Naive thymus-derived CD4-positive, alpha-beta T cell (primary cell): ENCODE results near the gene COX6B2. TPM values are rescaled to one million over a fixed set of nuclear protein-coding genes. Genes with fewer than 3 reads are reported as not detected.

Experiments
- ATAC-seq: fragments of 150-1000 bp; cut with Tn5 transposase; 2 replicates; pipeline ENCODE4 v1.10.0; 2021; ENCODE audit warnings: mild to moderate bottlenecking, moderate library complexity
- CTCF ChIA-PET: fragments of 350-600 bp; sonication (Branson Sonifier 250); formaldehyde crosslinking; loops from one replicate; lab custom pipeline; 2021; ENCODE audit warnings: antibody characterized with exemption; lab: Charles Lee
- POLR2A ChIA-PET: fragments of 350-600 bp; sonication (Branson Sonifier 250); formaldehyde crosslinking; loops from one replicate; lab custom pipeline; 2021; ENCODE audit warnings: antibody characterized with exemption, inconsistent platforms; lab: Charles Lee
- DNase-seq, 9 donors: peaks; one replicate each; pipeline versions ENCODE4 v3.0.0 to v3.0.0-alpha.2; 2020 to 2022; ENCODE audit warnings: mixed read lengths in 1 of 9
- H3K27ac ChIP-seq: one replicate; pipeline ENCODE4 v1.7.0; 2013; ENCODE audit warnings: mild to moderate bottlenecking, low read depth, low read length, moderate library complexity
- H3K27me3 ChIP-seq, 2 donors: one replicate each; pipeline ENCODE4 v1.7.0; 2013; ENCODE audit warnings: low read length in 2 of 2, mild to moderate bottlenecking in 2 of 2, moderate library complexity in 2 of 2; ENCODE audit not compliant: control insufficient read depth in 2 of 2, insufficient read depth in 2 of 2
- H3K36me3 ChIP-seq, 3 experiments: 1 replicate in 2 of 3; 2 replicates in 1 of 3; pipeline ENCODE4 v1.7.0; 2013; ENCODE audit warnings: low read length in 3 of 3, mild to moderate bottlenecking in 3 of 3, moderate library complexity in 1 of 3; ENCODE audit not compliant: insufficient read depth in 3 of 3, control insufficient read depth in 2 of 3
- H3K4me1 ChIP-seq, 2 donors: one replicate each; pipeline ENCODE4 v1.7.0; 2013; ENCODE audit warnings: low read length in 2 of 2, mild to moderate bottlenecking in 2 of 2, moderate library complexity in 1 of 2; ENCODE audit not compliant: control insufficient read depth in 2 of 2, insufficient read depth in 2 of 2
- H3K4me3 ChIP-seq: 2 replicates; pipeline ENCODE4 v1.7.0; 2013; ENCODE audit warnings: mild to moderate bottlenecking, low read length
- H3K9me3 ChIP-seq, 3 experiments: 1 replicate in 2 of 3; 2 replicates in 1 of 3; pipeline ENCODE4 v1.7.0; 2013; ENCODE audit warnings: low read length in 3 of 3; ENCODE audit not compliant: control insufficient read depth in 2 of 3
- H3K27ac Mint-ChIP-seq, 9 donors: one replicate each; pipeline ENCODE4 v1.8.0; 2020 to 2022; ENCODE audit warnings: mixed read lengths in 9 of 9, mild to moderate bottlenecking in 8 of 9, moderate library complexity in 5 of 9, inconsistent platforms in 2 of 9
- H3K27me3 Mint-ChIP-seq, 5 donors: one replicate each; pipeline ENCODE4 v1.8.0; 2021 to 2022; ENCODE audit warnings: mixed read lengths in 5 of 5, mild to moderate bottlenecking in 1 of 5
- H3K36me3 Mint-ChIP-seq, 5 donors: one replicate each; pipeline ENCODE4 v1.8.0; 2020 to 2022; ENCODE audit warnings: mixed read lengths in 5 of 5, mild to moderate bottlenecking in 3 of 5, inconsistent platforms in 1 of 5
- H3K4me1 Mint-ChIP-seq, 7 donors: one replicate each; pipeline ENCODE4 v1.8.0; 2020 to 2022; ENCODE audit warnings: mixed read lengths in 7 of 7, mild to moderate bottlenecking in 3 of 7, inconsistent platforms in 1 of 7
- H3K4me3 Mint-ChIP-seq, 10 donors: one replicate each; pipeline ENCODE4 v1.8.0; 2020 to 2022; ENCODE audit warnings: mild to moderate bottlenecking in 10 of 10, mixed read lengths in 10 of 10, moderate library complexity in 6 of 10, inconsistent platforms in 2 of 10
- H3K9me3 Mint-ChIP-seq, 11 donors: one replicate each; pipeline ENCODE4 v1.8.0; 2020 to 2022; ENCODE audit warnings: mixed read lengths in 11 of 11, mild to moderate bottlenecking in 4 of 11, inconsistent platforms in 1 of 11, moderate library complexity in 1 of 11
- intact Hi-C, 2 donors: fragments of 100-400 bp; cut with micrococcal nuclease; formaldehyde crosslinking; loops; one replicate each; pipeline ENCODE4 v1.15.1; 2023
- polyA plus RNA-seq, 2 donors: library from polyadenylated mRNA; unstranded; fragments of 300-500 nt; fragmentation: Illumina TruSeq; gene quantifications; one replicate each; pipeline ENCODE4 v1.2.3, GENCODE V29; 2021
- total RNA-seq, 6 experiments: library from RNA in 5 of 6; stranded (reverse) in 5 of 6; gene quantifications; 1 replicate in 5 of 6; 2 replicates in 1 of 6; pipeline ENCODE4 v1.2.3 and lab custom pipeline; 2021 to 2026

Gene COX6B2
- total and polyA plus RNA-seq, 7 experiments from 2014 or later = 0.37 to 0.49 TPM; not detected in 5

DNA sequence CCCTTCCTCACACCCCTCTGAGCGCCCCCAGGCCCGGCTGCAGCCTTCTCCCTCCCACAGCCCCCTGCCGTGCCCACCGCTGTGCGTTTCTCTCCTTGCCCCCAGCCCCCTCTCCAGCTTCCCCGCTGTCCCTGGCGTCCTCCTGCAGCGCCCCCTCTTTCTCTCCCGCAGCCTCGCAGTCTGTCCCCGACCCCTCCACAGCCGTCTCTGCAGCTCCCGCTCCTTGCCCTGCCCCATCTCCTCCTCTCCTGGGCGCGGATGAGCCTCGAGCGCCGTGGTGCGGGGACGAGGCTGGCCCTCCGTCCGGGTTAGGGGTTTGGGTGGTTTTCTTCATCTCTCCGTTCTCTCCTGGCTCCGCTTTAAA, 13.8 kb downstream of the COX6B2 start:
- ATAC-seq (no peak), DNase-seq (peak in 5 of 9 donors; percentile 13 to 36 (median 22))
- Histone ChIP-seq H3K27ac (peak overlapping the region; percentile 93), H3K4me3 (peak overlapping the region; percentile 80), H3K27me3 (no peaks in the 10 kb centered on the region), H3K36me3 (peaks cover 0 to 15% (median 0%) of the 10 kb centered on the region in 3 experiments), H3K9me3 (no peaks in the 10 kb centered on the region), H3K4me1 (peaks cover 8 to 15% of the 10 kb centered on the region in 2 donors)
- H3K27me3 Mint-ChIP-seq = peaks cover 0 to 16% (median 0%) of the 10 kb centered on the region in 5 donors
- intact Hi-C loops = no loop called here
- H3K36me3 Mint-ChIP-seq = peaks cover 0 to 13% (median 3%) of the 10 kb centered on the region in 5 donors
- ChIA-PET POLR2A (interaction anchor here (0.9 to 1.1 kb wide), 2 partner anchors 43 to 87 kb away, joined by 3 to 5 read pairs; partner anchors contain the start of gene TMEM238), CTCF (no interaction called here)
- peaks cover 0 to 4% (median 0%) of the 10 kb centered on the region in 11 donors for H3K9me3 Mint-ChIP-seq
- H3K4me3 Mint-ChIP-seq = peak overlapping the region; percentile 74 to 99 (median 88)
- peak overlapping the region in 8 of 9 donors; percentile 75 to 99 (median 93) for H3K27ac Mint-ChIP-seq
- peaks cover 11 to 28% (median 24%) of the 10 kb centered on the region in 7 donors for H3K4me1 Mint-ChIP-seq

DNA sequence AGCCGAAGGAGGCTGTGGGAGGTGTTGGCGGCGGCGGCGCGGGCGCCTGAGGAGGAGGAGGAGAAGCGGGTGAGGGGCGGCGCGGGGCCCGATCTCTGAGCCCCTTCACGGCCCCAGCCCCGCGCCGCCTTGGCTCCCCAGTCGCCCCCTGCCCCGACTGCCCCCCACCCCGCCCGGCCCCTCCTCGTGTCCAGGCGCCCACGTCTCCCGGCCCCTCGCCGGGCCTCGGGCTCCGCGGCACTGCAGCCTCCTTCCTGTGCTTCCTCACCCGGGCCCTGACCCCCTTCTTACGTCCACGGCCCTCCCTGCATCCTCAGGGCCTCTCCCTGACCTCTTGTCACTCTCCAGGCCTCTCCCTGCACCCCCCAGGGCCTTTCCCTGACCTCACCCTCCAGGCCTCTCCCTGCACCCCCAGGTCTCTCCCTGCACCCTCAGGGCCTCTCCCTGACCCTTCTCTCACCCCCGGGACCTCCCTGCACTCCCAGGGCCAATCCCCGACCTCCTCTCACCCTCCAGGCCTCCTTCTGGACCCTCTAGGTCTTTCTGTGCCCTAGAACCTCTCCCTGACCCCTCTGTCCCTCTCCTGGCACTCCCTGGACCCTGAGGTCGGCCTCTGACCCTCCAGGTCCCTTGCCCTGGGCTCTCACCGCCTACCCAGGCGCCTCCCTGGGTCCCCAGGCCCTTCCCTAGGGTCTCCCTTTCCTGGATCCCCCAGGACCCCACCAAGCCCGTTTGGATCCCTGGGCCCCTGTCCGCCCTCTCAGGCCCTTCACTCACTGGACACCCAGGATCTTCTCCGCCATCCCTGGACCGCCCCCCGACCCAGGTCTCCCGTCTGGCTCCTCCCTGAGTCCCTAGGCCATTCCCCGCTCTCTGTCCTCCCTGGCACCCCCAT, 14.4 kb downstream of the COX6B2 start:
- peak overlapping the region; percentile 88 to 100 (median 97) for H3K27ac Mint-ChIP-seq
- POLR2A ChIA-PET = interaction anchor here (0.9 to 2.4 kb wide), 15 partner anchors 34 to 314 kb away, joined by 3 to 27 read pairs (median 8); partner anchors contain the start of genes FIZ1, HSPBP1, ISOC2 and PPP6R1
- no peaks in the 10 kb centered on the region for H3K9me3 ChIP-seq
- CTCF ChIA-PET = interaction anchor here (1.5 to 2.1 kb wide), 2 partner anchors 38 to 44 kb away, joined by 4 to 12 read pairs; partner anchors contain the start of gene TMEM238
- peaks cover 6 to 28% (median 24%) of the 10 kb centered on the region in 7 donors for H3K4me1 Mint-ChIP-seq
- H3K4me3 Mint-ChIP-seq = peak overlapping the region; percentile 87 to 99 (median 96)
- H3K27ac ChIP-seq = peak overlapping the region; percentile 93
- peaks cover 0 to 4% (median 0%) of the 10 kb centered on the region in 11 donors for H3K9me3 Mint-ChIP-seq
- H3K27me3 Mint-ChIP-seq = peaks cover 0 to 16% (median 0%) of the 10 kb centered on the region in 5 donors
- peaks cover 8 to 15% of the 10 kb centered on the region in 2 donors for H3K4me1 ChIP-seq
- DNase-seq (peak in 2 of 9 donors; percentile 44 to 46), ATAC-seq (no peak)
- H3K4me3 ChIP-seq = peak overlapping the region; percentile 80
- peaks cover 0 to 10% (median 2%) of the 10 kb centered on the region in 5 donors for H3K36me3 Mint-ChIP-seq
- intact Hi-C loops = loop anchor here (1.0 to 5.0 kb wide), 23 partner anchors 14 to 1150 kb away; partner anchors contain the start of genes COX6B2 (in 2 of the 2), HSPBP1 (in 2 of the 2), PPP6R1 (in 2 of the 2) and RPL28 (in 2 of the 2)
- no peaks in the 10 kb centered on the region for H3K27me3 ChIP-seq
- peaks cover 0 to 15% (median 0%) of the 10 kb centered on the region in 3 experiments for H3K36me3 ChIP-seq

DNA sequence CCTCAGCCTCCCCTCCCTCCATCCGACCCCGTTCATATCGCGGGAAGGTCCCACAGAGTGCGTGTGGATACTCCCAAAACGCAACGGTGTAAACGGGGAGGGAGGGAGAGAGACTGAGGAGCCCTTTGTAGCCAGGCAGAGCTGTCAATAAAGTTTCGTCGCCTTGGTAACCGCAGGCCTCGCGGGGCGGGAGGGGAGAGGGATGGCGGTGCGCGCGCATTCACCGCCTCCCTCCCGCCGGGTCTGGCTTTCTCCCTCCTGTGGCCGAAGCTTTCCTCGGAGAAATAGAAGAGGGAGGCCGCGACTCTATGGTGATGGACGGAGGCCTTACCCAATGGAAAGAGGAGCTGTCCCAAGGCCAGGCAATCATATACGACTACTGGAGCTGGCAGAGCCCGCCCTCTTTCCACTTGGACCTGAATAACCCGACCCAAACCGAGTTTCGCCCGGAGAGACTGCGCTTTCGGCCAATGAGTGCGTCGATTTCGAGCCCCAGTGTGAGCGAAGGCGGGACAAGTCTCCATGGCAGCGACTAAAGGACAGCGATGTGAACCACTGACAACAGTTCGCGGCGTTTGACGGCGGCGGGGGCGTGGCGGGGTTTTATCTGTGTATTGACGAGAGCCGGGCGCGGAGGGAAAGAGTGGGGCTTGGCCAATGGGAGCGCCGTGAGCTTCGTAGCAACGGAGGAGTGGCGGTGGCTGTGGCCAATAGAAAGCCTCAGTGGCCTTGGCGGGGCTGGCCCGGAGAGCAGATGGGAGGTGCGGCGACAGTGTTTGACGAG, 15.2 kb downstream of the COX6B2 start, which contains the start of gene KMT5C:
Gene KMT5C (plus strand): TSS at position 772 of the 784 bp plus-strand sequence. CDS start 2,061 bp downstream, outside the sequence.
- CTCF ChIA-PET = interaction anchor here (1.5 to 2.1 kb wide), 2 partner anchors 38 to 45 kb away, joined by 4 to 12 read pairs; partner anchors contain the start of gene TMEM238
- peak; percentile 83 for ATAC-seq
- peaks cover 0 to 16% (median 0%) of the 10 kb centered on the region in 5 donors for H3K27me3 Mint-ChIP-seq
- H3K9me3 ChIP-seq = no peaks in the 10 kb centered on the region
- DNase-seq = peak; percentile 99 to 100 (median 100)
- H3K27ac Mint-ChIP-seq = peak within 1 kb of the TSS; percentile 88 to 100 (median 97)
- no peaks in the 10 kb centered on the region for H3K27me3 ChIP-seq
- H3K4me3 ChIP-seq = peak within 1 kb of the TSS; percentile 80
- H3K4me1 ChIP-seq = peaks cover 8 to 15% of the 10 kb centered on the region in 2 donors
- H3K36me3 ChIP-seq = peaks cover 0 to 15% (median 0%) of the 10 kb centered on the region in 3 experiments
- intact Hi-C loops = loop anchor here (1.0 to 5.0 kb wide), 23 partner anchors 15 to 1149 kb away; partner anchors contain the start of genes COX6B2 (in 2 of the 2), HSPBP1 (in 2 of the 2), PPP6R1 (in 2 of the 2) and RPL28 (in 2 of the 2)
- POLR2A ChIA-PET = interaction anchor here (0.9 to 2.4 kb wide), 16 partner anchors 30 to 315 kb away, joined by 4 to 27 read pairs (median 8); partner anchors contain the start of genes FIZ1, HSPBP1, ISOC2 and PPP6R1
- H3K9me3 Mint-ChIP-seq = peaks cover 0 to 4% (median 0%) of the 10 kb centered on the region in 11 donors
- peak within 1 kb of the TSS; percentile 93 for H3K27ac ChIP-seq
- H3K4me1 Mint-ChIP-seq = peaks cover 5 to 28% (median 24%) of the 10 kb centered on the region in 7 donors
- H3K36me3 Mint-ChIP-seq = peaks cover 0 to 10% (median 2%) of the 10 kb centered on the region in 5 donors
- peak within 1 kb of the TSS; percentile 87 to 99 (median 96) for H3K4me3 Mint-ChIP-seq

DNA sequence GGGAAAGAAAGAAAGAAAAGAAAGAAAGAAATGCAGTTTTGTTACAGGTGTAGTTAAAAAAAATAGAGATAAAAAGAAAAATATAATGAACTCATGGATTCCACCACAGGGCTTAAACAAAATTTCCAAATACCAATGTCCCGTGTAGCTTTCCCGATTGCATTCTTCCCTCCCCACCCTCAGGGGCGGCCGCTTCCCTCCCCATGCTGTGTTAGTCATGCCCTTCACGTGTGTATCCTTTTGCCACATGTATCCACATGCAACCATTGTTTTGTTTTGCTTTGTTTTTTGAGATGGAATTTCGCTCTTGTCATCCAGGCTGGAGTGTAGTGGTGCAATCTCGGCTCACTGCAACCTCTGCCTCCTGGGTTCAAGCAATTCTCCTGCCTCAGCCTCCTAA, 18.4 kb downstream of the COX6B2 start:
- Histone ChIP-seq H3K9me3 (no peaks in the 10 kb centered on the region), H3K36me3 (no peaks in the 10 kb centered on the region), H3K27me3 (no peaks in the 10 kb centered on the region), H3K27ac (no peak overlapping the region), H3K4me1 (peaks cover 8 to 15% of the 10 kb centered on the region in 2 donors), H3K4me3 (no peak overlapping the region)
- intact Hi-C loops = loop anchor here (5.0 kb wide), 2 partner anchors 301 to 329 kb away; no protein-coding TSS in a partner anchor
- Mint-ChIP-seq H3K27ac (peak overlapping the region in 2 of 9 donors; percentile 16 to 76), H3K27me3 (peaks cover 0 to 24% (median 5%) of the 10 kb centered on the region in 5 donors), H3K36me3 (no peaks in the 10 kb centered on the region), H3K9me3 (peaks cover 0 to 4% (median 0%) of the 10 kb centered on the region in 11 donors), H3K4me1 (peaks cover 0 to 21% (median 18%) of the 10 kb centered on the region in 7 donors), H3K4me3 (no peak overlapping the region)
- ChIA-PET CTCF (interaction anchor here (0.7 kb wide), 1 partner anchor 240 kb away, joined by 4 read pairs; no protein-coding TSS in a partner anchor), POLR2A (interaction anchor here (0.8 kb wide), 1 partner anchor 15 kb away, joined by 4 read pairs; no protein-coding TSS in a partner anchor)
- DNase-seq (no peak), ATAC-seq (no peak)

DNA sequence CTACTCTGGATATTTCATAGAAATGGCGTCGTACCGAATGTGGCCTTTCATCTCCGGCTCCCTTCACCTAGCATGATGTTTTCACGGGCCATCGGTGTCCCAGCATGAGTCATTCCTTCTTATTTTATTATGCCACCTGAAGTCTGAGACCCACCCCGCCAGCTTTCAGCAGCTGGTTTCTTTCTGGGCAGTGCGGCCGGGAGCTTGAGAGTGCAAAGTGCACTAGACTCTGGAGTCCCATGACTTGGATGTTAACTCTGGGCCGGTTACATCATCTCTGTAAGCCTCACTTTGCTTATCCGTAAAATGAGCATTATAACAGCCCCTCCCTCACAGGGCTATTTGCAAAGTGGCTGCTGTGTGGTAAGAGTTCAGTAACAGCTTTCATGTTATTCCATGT, 20.6 kb downstream of the COX6B2 start:
- H3K36me3 ChIP-seq = no peaks in the 10 kb centered on the region
- peaks cover 6 to 8% of the 10 kb centered on the region in 2 donors for H3K4me1 ChIP-seq
- POLR2A ChIA-PET = no interaction called here
- peaks cover 0 to 2% (median 0%) of the 10 kb centered on the region in 11 donors for H3K9me3 Mint-ChIP-seq
- no peaks in the 10 kb centered on the region for H3K27me3 ChIP-seq
- peaks cover 0 to 7% (median 6%) of the 10 kb centered on the region in 7 donors for H3K4me1 Mint-ChIP-seq
- H3K4me3 ChIP-seq = no peak overlapping the region
- no peak overlapping the region for H3K27ac ChIP-seq
- intact Hi-C loops = no loop called here
- no peak for DNase-seq
- H3K9me3 ChIP-seq = no peaks in the 10 kb centered on the region
- H3K27ac Mint-ChIP-seq = peak overlapping the region in 1 of 9 donors; percentile 51
- peaks cover 0 to 21% (median 9%) of the 10 kb centered on the region in 5 donors for H3K27me3 Mint-ChIP-seq
- CTCF ChIA-PET = no interaction called here
- no peaks in the 10 kb centered on the region for H3K36me3 Mint-ChIP-seq
- H3K4me3 Mint-ChIP-seq = no peak overlapping the region
- no peak for ATAC-seq
